GM19455 (cell line): Measurements from ENCODE around the gene MT1B.

Experiments used
- ATAC-seq: cut with Tn5 transposase; IDR thresholded peaks from one replicate; pipeline ENCODE4 v1.9.1; 2021; ENCODE audit not compliant: unreplicated experiment

Gene MT1B

GRCh38 chr16:56683424-56684172, 31.9 kb downstream of the MT1B start:
- ATAC-seq = no peak

- no peak for ATAC-seq
Measured at GRCh38 chr16:56684256-56684925, 32.7 kb downstream of the MT1B start.

GRCh38 chr16:56684926-56685590, 33.4 kb downstream of the MT1B start:
- no peak for ATAC-seq

GRCh38 chr16:56686758-56687157, 35.1 kb downstream of the MT1B start:
- ATAC-seq = no peak

- no peak for ATAC-seq
Measured at GRCh38 chr16:56688762-56689161, 37.1 kb downstream of the MT1B start.

GRCh38 chr16:56689171-56689570, 37.5 kb downstream of the MT1B start:
- no peak for ATAC-seq

- no peak for ATAC-seq
Measured at GRCh38 chr16:56690420-56691122, 38.9 kb downstream of the MT1B start.

- no peak for ATAC-seq
Measured at GRCh38 chr16:56691885-56692284, 40.2 kb downstream of the MT1B start.

- ATAC-seq = no peak
Measured at GRCh38 chr16:56695246-56695645, 43.6 kb downstream of the MT1B start.

GRCh38 chr16:56697456-56698155, 45.9 kb downstream of the MT1B start:
- ATAC-seq = no peak

- no peak for ATAC-seq
Measured at GRCh38 chr16:56700195-56700594, 48.5 kb downstream of the MT1B start.

GRCh38 chr16:56700631-56701030, 48.9 kb downstream of the MT1B start:
- ATAC-seq = no peak

GRCh38 chr16:56701534-56701933, 49.8 kb downstream of the MT1B start:
- ATAC-seq = no peak
